Activated naive CD8-positive, alpha-beta T cell treated with anti-CD3 and anti-CD28 coated beads for 36 hours (primary cell): Measurements from ENCODE around the gene ZNF592. TPM values are rescaled to one million over a fixed set of nuclear protein-coding genes. Genes with fewer than 3 reads are reported as not detected.

Source experiments
- DNase-seq: peaks from one replicate; pipeline ENCODE4 v3.0.0; 2021
- H3K27ac Mint-ChIP-seq: one replicate; pipeline ENCODE4 v1.8.0; 2022; ENCODE audit warnings: mild to moderate bottlenecking, moderate library complexity, mixed read lengths
- H3K27me3 Mint-ChIP-seq: one replicate; pipeline ENCODE4 v1.8.0; 2022; ENCODE audit warnings: mild to moderate bottlenecking, mixed read lengths
- H3K36me3 Mint-ChIP-seq: one replicate; pipeline ENCODE4 v1.8.0; 2021; ENCODE audit warnings: mild to moderate bottlenecking, mixed read lengths
- H3K4me1 Mint-ChIP-seq: one replicate; pipeline ENCODE4 v1.8.0; 2021; ENCODE audit warnings: mixed read lengths
- H3K4me3 Mint-ChIP-seq: one replicate; pipeline ENCODE4 v1.8.0; 2022; ENCODE audit warnings: mild to moderate bottlenecking, moderate library complexity, mixed read lengths
- H3K9me3 Mint-ChIP-seq: one replicate; pipeline ENCODE4 v1.8.0; 2022; ENCODE audit warnings: mixed read lengths
- total RNA-seq, 2 experiments: library from RNA; stranded (reverse); gene quantifications; one replicate each; pipeline ENCODE4 v1.2.3, GENCODE V29; 2021

The ZNF592 gene
- total RNA-seq, 2 experiments from 2014 or later, result 24.5 to 26.5 TPM

GRCh38 chr15:84760219-84760618 lies 11.8 kb downstream of the ZNF592 start:
- Mint-ChIP-seq H3K27ac (no peak overlapping the region), H3K27me3 (no peaks in the 10 kb centered on the region), H3K4me3 (no peak overlapping the region), H3K4me1 (peaks cover 31% of the 10 kb centered on the region), H3K36me3 (peaks cover 14% of the 10 kb centered on the region), H3K9me3 (no peaks in the 10 kb centered on the region)
- DNase-seq, result no peak

- H3K9me3 Mint-ChIP-seq, result no peaks in the 10 kb centered on the region
- DNase-seq, result no peak
- H3K27ac Mint-ChIP-seq, result no peak overlapping the region
- H3K36me3 Mint-ChIP-seq, result peaks cover 16% of the 10 kb centered on the region
- peaks cover 21% of the 10 kb centered on the region for H3K4me1 Mint-ChIP-seq
- no peak overlapping the region for H3K4me3 Mint-ChIP-seq
- no peaks in the 10 kb centered on the region for H3K27me3 Mint-ChIP-seq
These were observed 13.3 kb downstream of the ZNF592 start for GRCh38 chr15:84761607-84762131.

- no peaks in the 10 kb centered on the region for H3K9me3 Mint-ChIP-seq
- no peak overlapping the region for H3K4me3 Mint-ChIP-seq
- H3K36me3 Mint-ChIP-seq, result peaks cover 20% of the 10 kb centered on the region
- DNase-seq, result no peak
- H3K27ac Mint-ChIP-seq, result peak overlapping the region; percentile 54
- H3K4me1 Mint-ChIP-seq, result peaks cover 21% of the 10 kb centered on the region
- H3K27me3 Mint-ChIP-seq, result no peaks in the 10 kb centered on the region
These were observed 14.6 kb downstream of the ZNF592 start for GRCh38 chr15:84762840-84763572.

- Mint-ChIP-seq H3K4me3 (no peak overlapping the region), H3K4me1 (peaks cover 15% of the 10 kb centered on the region), H3K27me3 (no peaks in the 10 kb centered on the region), H3K9me3 (no peaks in the 10 kb centered on the region), H3K27ac (no peak overlapping the region), H3K36me3 (peaks cover 25% of the 10 kb centered on the region)
- DNase-seq, result no peak
These were observed 16.2 kb downstream of the ZNF592 start for GRCh38 chr15:84764585-84764984.

- H3K4me1 Mint-ChIP-seq, result peaks cover 14% of the 10 kb centered on the region
- no peak overlapping the region for H3K27ac Mint-ChIP-seq
- no peak for DNase-seq
- no peak overlapping the region for H3K4me3 Mint-ChIP-seq
- no peaks in the 10 kb centered on the region for H3K9me3 Mint-ChIP-seq
- H3K27me3 Mint-ChIP-seq, result no peaks in the 10 kb centered on the region
- H3K36me3 Mint-ChIP-seq, result peaks cover 28% of the 10 kb centered on the region
These were observed 16.6 kb downstream of the ZNF592 start for GRCh38 chr15:84764989-84765388.

- Mint-ChIP-seq H3K4me3 (no peak overlapping the region), H3K9me3 (no peaks in the 10 kb centered on the region), H3K4me1 (peaks cover 15% of the 10 kb centered on the region), H3K36me3 (peaks cover 28% of the 10 kb centered on the region), H3K27ac (no peak overlapping the region), H3K27me3 (no peaks in the 10 kb centered on the region)
- DNase-seq, result no peak
These were observed 17.3 kb downstream of the ZNF592 start for GRCh38 chr15:84765675-84766074.

GRCh38 chr15:84766461-84767035 lies 18.2 kb downstream of the ZNF592 start:
- Mint-ChIP-seq H3K4me3 (no peak overlapping the region), H3K9me3 (no peaks in the 10 kb centered on the region), H3K27me3 (no peaks in the 10 kb centered on the region), H3K4me1 (peaks cover 16% of the 10 kb centered on the region), H3K36me3 (peaks cover 33% of the 10 kb centered on the region), H3K27ac (peak overlapping the region; percentile 56)
- DNase-seq, result no peak

- peaks cover 33% of the 10 kb centered on the region for H3K36me3 Mint-ChIP-seq
- no peak for DNase-seq
- H3K27me3 Mint-ChIP-seq, result no peaks in the 10 kb centered on the region
- H3K4me3 Mint-ChIP-seq, result no peak overlapping the region
- H3K9me3 Mint-ChIP-seq, result no peaks in the 10 kb centered on the region
- peaks cover 23% of the 10 kb centered on the region for H3K4me1 Mint-ChIP-seq
- H3K27ac Mint-ChIP-seq, result no peak overlapping the region
These were observed 23.6 kb downstream of the ZNF592 start for GRCh38 chr15:84772031-84772430.

GRCh38 chr15:84772467-84772866 lies 24.1 kb downstream of the ZNF592 start:
- peaks cover 23% of the 10 kb centered on the region for H3K4me1 Mint-ChIP-seq
- no peak overlapping the region for H3K4me3 Mint-ChIP-seq
- no peak overlapping the region for H3K27ac Mint-ChIP-seq
- no peak for DNase-seq
- no peaks in the 10 kb centered on the region for H3K9me3 Mint-ChIP-seq
- H3K36me3 Mint-ChIP-seq, result peaks cover 30% of the 10 kb centered on the region
- H3K27me3 Mint-ChIP-seq, result no peaks in the 10 kb centered on the region

GRCh38 chr15:84773716-84774115 lies 25.3 kb downstream of the ZNF592 start:
- Mint-ChIP-seq H3K4me1 (peaks cover 28% of the 10 kb centered on the region), H3K27me3 (no peaks in the 10 kb centered on the region), H3K9me3 (no peaks in the 10 kb centered on the region), H3K36me3 (peaks cover 33% of the 10 kb centered on the region), H3K27ac (no peak overlapping the region), H3K4me3 (no peak overlapping the region)
- no peak for DNase-seq

GRCh38 chr15:84775867-84776449 lies 27.6 kb downstream of the ZNF592 start:
- no peak for DNase-seq
- Mint-ChIP-seq H3K27ac (no peak overlapping the region), H3K36me3 (peaks cover 24% of the 10 kb centered on the region), H3K4me1 (peaks cover 24% of the 10 kb centered on the region), H3K4me3 (no peak overlapping the region), H3K9me3 (no peaks in the 10 kb centered on the region), H3K27me3 (no peaks in the 10 kb centered on the region)

- peaks cover 31% of the 10 kb centered on the region for H3K4me1 Mint-ChIP-seq
These were observed 29.8 kb downstream of the ZNF592 start for GRCh38 chr15:84778194-84778593.

GRCh38 chr15:84780492-84780891 lies 32.1 kb downstream of the ZNF592 start:
- no peaks in the 10 kb centered on the region for H3K9me3 Mint-ChIP-seq
- peaks cover 27% of the 10 kb centered on the region for H3K36me3 Mint-ChIP-seq
- H3K4me3 Mint-ChIP-seq, result no peak overlapping the region
- no peaks in the 10 kb centered on the region for H3K27me3 Mint-ChIP-seq
- H3K4me1 Mint-ChIP-seq, result peaks cover 42% of the 10 kb centered on the region
- DNase-seq, result no peak
- H3K27ac Mint-ChIP-seq, result no peak overlapping the region

More at GRCh38 chr15:84778194-84778593, 29.8 kb downstream of the ZNF592 start:
- H3K4me3 Mint-ChIP-seq, result no peak overlapping the region
- H3K27me3 Mint-ChIP-seq, result no peaks in the 10 kb centered on the region
- no peak for DNase-seq
- no peaks in the 10 kb centered on the region for H3K9me3 Mint-ChIP-seq
- peaks cover 30% of the 10 kb centered on the region for H3K36me3 Mint-ChIP-seq
- H3K27ac Mint-ChIP-seq, result no peak overlapping the region

GRCh38 chr15:84781495-84781894 lies 33.1 kb downstream of the ZNF592 start:
- H3K4me1 Mint-ChIP-seq, result peaks cover 39% of the 10 kb centered on the region
- H3K27ac Mint-ChIP-seq, result no peak overlapping the region
- H3K9me3 Mint-ChIP-seq, result no peaks in the 10 kb centered on the region
- peaks cover 25% of the 10 kb centered on the region for H3K36me3 Mint-ChIP-seq
- H3K4me3 Mint-ChIP-seq, result no peak overlapping the region
- DNase-seq, result no peak
- no peaks in the 10 kb centered on the region for H3K27me3 Mint-ChIP-seq

- no peak overlapping the region for H3K4me3 Mint-ChIP-seq
- H3K27me3 Mint-ChIP-seq, result no peaks in the 10 kb centered on the region
- H3K4me1 Mint-ChIP-seq, result peaks cover 39% of the 10 kb centered on the region
- no peaks in the 10 kb centered on the region for H3K9me3 Mint-ChIP-seq
- peak overlapping the region; percentile 52 for H3K27ac Mint-ChIP-seq
- H3K36me3 Mint-ChIP-seq, result peaks cover 26% of the 10 kb centered on the region
- no peak for DNase-seq
These were observed 34.0 kb downstream of the ZNF592 start for GRCh38 chr15:84782346-84782745.
